CD4-positive, alpha-beta T cell treated with Interleukin-4 for 1 hour (primary cell): Measurements from ENCODE around the gene GALNT9.
"Not testable (repeated sequence)": the region's sequence is repeated elsewhere in the genome, so short reads cannot be mapped to it uniquely, and the experiment has no call there.

Source experiments
- DNase-seq, 2 donors: peaks; one replicate each; pipeline ENCODE4 v3.0.0-alpha.2; 2020 to 2022

Gene GALNT9

GRCh38 chr12:132228476-132229192, 100.8 kb downstream of the GALNT9 start:
- no peak for DNase-seq

- DNase-seq: no peak
Observed at GRCh38 chr12:132227782-132228475, 101.5 kb downstream of the GALNT9 start.

- DNase-seq: no peak
Observed at GRCh38 chr12:132227118-132227517, 102.3 kb downstream of the GALNT9 start.

GRCh38 chr12:132226604-132227003, 102.8 kb downstream of the GALNT9 start:
- DNase-seq: no peak

- DNase-seq: no peak
Observed at GRCh38 chr12:132225214-132225613, 104.2 kb downstream of the GALNT9 start.

GRCh38 chr12:132224484-132224883, 104.9 kb downstream of the GALNT9 start:
- DNase-seq: no peak

- no peak for DNase-seq
Observed at GRCh38 chr12:132222808-132223173, 106.6 kb downstream of the GALNT9 start.

GRCh38 chr12:132222096-132222807, 107.1 kb downstream of the GALNT9 start:
- peak; percentile 51 to 68 for DNase-seq

GRCh38 chr12:132219761-132220160, 109.6 kb downstream of the GALNT9 start:
- DNase-seq: not testable (repeated sequence)

GRCh38 chr12:132219323-132219722, 110.1 kb downstream of the GALNT9 start:
- no peak for DNase-seq

- DNase-seq: peak; percentile 54 to 60
Observed at GRCh38 chr12:132218915-132219314, 110.5 kb downstream of the GALNT9 start.

- DNase-seq: no peak
Observed at GRCh38 chr12:132218527-132218875, 110.9 kb downstream of the GALNT9 start.

- no peak for DNase-seq
Observed at GRCh38 chr12:132217800-132218526, 111.4 kb downstream of the GALNT9 start.

- DNase-seq: no peak
Observed at GRCh38 chr12:132217371-132217770, 112.0 kb downstream of the GALNT9 start.

- DNase-seq: no peak
Observed at GRCh38 chr12:132216354-132216987, 112.9 kb downstream of the GALNT9 start.

- DNase-seq: no peak
Observed at GRCh38 chr12:132215299-132215989, 113.9 kb downstream of the GALNT9 start.

GRCh38 chr12:132214891-132215290, 114.5 kb downstream of the GALNT9 start:
- DNase-seq: no peak

GRCh38 chr12:132214161-132214476, 115.3 kb downstream of the GALNT9 start:
- DNase-seq: no peak

GRCh38 chr12:132213359-132214160, 115.8 kb downstream of the GALNT9 start:
- no peak for DNase-seq

- peak; percentile 48 to 54 for DNase-seq
Observed at GRCh38 chr12:132211816-132212215, 117.6 kb downstream of the GALNT9 start.

GRCh38 chr12:132211326-132211725, 118.1 kb downstream of the GALNT9 start:
- DNase-seq: no peak
